Sigmoid colon (tissue), 4 donors: ENCODE data around the gene CAPN13.

Experiments
- CTCF ChIP-seq, 4 experiments: fragments of 450-650 bp in 3 of 4; fragments of 200-600 bp in 1 of 4; IDR thresholded peaks; one replicate each; pipeline ENCODE4 v1.5.1; 2016 to 2019; ENCODE audit warnings: antibody characterized with exemption in 4 of 4, mild to moderate bottlenecking in 3 of 4, moderate library complexity in 2 of 4
- POLR2AphosphoS5 ChIP-seq, 4 donors: sonication (generic); formaldehyde crosslinking; IDR thresholded peaks; one replicate each; pipeline ENCODE4 v1.6.1; 2017; ENCODE audit warnings: antibody characterized with exemption in 4 of 4

GRCh38 chr2:30747206-30747605 is 60.0 kb downstream of the CAPN13 start:
- TF ChIP-seq CTCF (IDR thresholded peaks at IDR 0.05) (peak in 1 of 4 experiments; percentile 19), POLR2AphosphoS5 (IDR thresholded peaks at IDR 0.05) (no peak)
